K562 (cell line): Measurements from ENCODE around the gene GGA3. TPM values are rescaled to one million over a fixed set of nuclear protein-coding genes. Genes with fewer than 3 reads are reported as not detected.
A peak's percentile ranks its signal among the peaks of the same experiment; 100 is the strongest.

Experiments
- ATF6 ChIP-seq: sonication (generic); formaldehyde crosslinking; IDR thresholded peaks from 2 replicates; pipeline ENCODE4 v1.4.0; 2020; ENCODE audit warnings: mild to moderate bottlenecking, missing genetic modification reagents
- CBFA2T2 ChIP-seq: fragments of 450-650 bp; conservative IDR thresholded peaks from 2 replicates; pipeline ENCODE4 v1.6.1; 2017; ENCODE audit warnings: mild to moderate bottlenecking
- CEBPG ChIP-seq, 3 experiments: fragments of 200-800 bp in 1 of 3; sonication (Bioruptor generic) in 1 of 3; sonication (generic) in 1 of 3; formaldehyde crosslinking in 1 of 3; IDR thresholded peaks in 2 of 3; conservative IDR thresholded peaks in 1 of 3; 2 replicates each; pipeline versions ENCODE4 v1.6.1 to v1.8.0; 2016 to 2022; ENCODE audit warnings: missing compliant biosample characterization in 2 of 3, missing genetic modification characterization in 2 of 3, mild to moderate bottlenecking in 1 of 3, missing genetic modification reagents in 1 of 3
- CTBP1 ChIP-seq: fragments of 450-650 bp; IDR thresholded peaks from 2 replicates; pipeline ENCODE4 v1.6.1; 2016; ENCODE audit warnings: borderline replicate concordance
- ESRRA ChIP-seq: fragments of 450-650 bp; IDR thresholded peaks from 2 replicates; pipeline ENCODE4 v1.6.1; 2014; ENCODE audit warnings: low read depth, mild to moderate bottlenecking, moderate library complexity, borderline replicate concordance
- GABPA ChIP-seq: fragments of 200-800 bp; sonication (Bioruptor generic); conservative IDR thresholded peaks from 2 replicates; pipeline ENCODE4 v1.6.1; 2016; ENCODE audit warnings: low read depth, missing genetic modification characterization, missing compliant biosample characterization
- HMBOX1 ChIP-seq: sonication (generic); IDR thresholded peaks from 2 replicates; pipeline ENCODE4 v1.6.1; 2016
- MAFF ChIP-seq: IDR thresholded peaks from 2 replicates; pipeline ENCODE4 v1.6.1; 2012; ENCODE audit warnings: low read length, improper control_type of control experiment
- NFIC ChIP-seq: fragments of 450-650 bp; IDR thresholded peaks from 2 replicates; pipeline ENCODE4 v1.6.1; 2017; ENCODE audit warnings: mild to moderate bottlenecking, inconsistent platforms
- POLR2AphosphoS5 ChIP-seq: IDR thresholded peaks from 2 replicates; pipeline ENCODE4 v1.6.1; 2011; ENCODE audit warnings: mild to moderate bottlenecking, low read depth, low read length, moderate library complexity; ENCODE audit not compliant: control insufficient read depth, insufficient read depth
- RBM25 ChIP-seq: fragments of 200-400 bp; formaldehyde crosslinking; IDR thresholded peaks from 2 replicates; pipeline ENCODE4 v1.6.1; 2018; ENCODE audit warnings: low read length, low read depth, moderate library complexity; ENCODE audit not compliant: severe bottlenecking
- SMAD4 ChIP-seq: fragments of 250-450 bp; sonication (Bioruptor Pico); conservative IDR thresholded peaks from 2 replicates; pipeline ENCODE4 v1.8.0; 2021; ENCODE audit warnings: inconsistent platforms, mild to moderate bottlenecking, moderate library complexity
- TEAD4 ChIP-seq, 2 experiments: sonication (generic) in 1 of 2; formaldehyde crosslinking in 1 of 2; IDR thresholded peaks; 2 replicates each; pipeline versions ENCODE4 v1.6.1 to v1.8.0; 2012 to 2022; ENCODE audit warnings: borderline replicate concordance in 1 of 2, inconsistent platforms in 1 of 2, low read length in 1 of 2, mild to moderate bottlenecking in 1 of 2, missing genetic modification reagents in 1 of 2
- ZNF589 ChIP-seq: fragments of 200-800 bp; sonication (Bioruptor generic); IDR thresholded peaks from 2 replicates; pipeline ENCODE4 v1.6.1; 2016; ENCODE audit warnings: low read depth, missing genetic modification characterization, missing compliant biosample characterization
- polyA plus RNA-seq, 8 experiments: library from polyadenylated mRNA; depleted of rRNA in 4 of 8; stranded (reverse) in 5 of 8; unstranded in 3 of 8; fragments of >200 nt; fragmentation: Nextera tagmentation in 2 of 8; fragmentation: Illumina TruSeq in 1 of 8; extraction: Ambion mirVana in 2 of 8; extraction: Trizol in 1 of 8; gene quantifications; 2 replicates each; pipeline versions ENCODE4 v1.2.1 to v1.2.3, GENCODE V29; 2011 to 2014; ENCODE audit warnings: inconsistent platforms in 1 of 8, missing spikeins in 1 of 8
- total RNA-seq, 7 experiments: library from RNA; depleted of rRNA in 6 of 7; stranded (reverse); fragments of >200 nt in 6 of 7; fragmentation: Illumina TruSeq in 2 of 7; extraction: Trizol in 2 of 7; gene quantifications; 2 replicates each; pipeline versions ENCODE4 v1.2.1 to v1.2.3, GENCODE V29; 2011 to 2021; ENCODE audit warnings: low replicate concordance in 1 of 7

The GGA3 gene
- total and polyA plus RNA-seq, 9 of the 15 experiments (the other 6 are each of a cell fraction or from before 2014, with no cell fraction given): 5.7 to 64.9 (median 25.4) TPM

- TF ChIP-seq ESRRA (peak; percentile 8; the same call in 1 of the 2 replicates), CTBP1 (no peak), TEAD4 (IDR thresholded peaks at IDR 0.05; ENCODE audit: low read length) (peak; percentile 64; the same call in 1 of the 2 replicates), TEAD4 (CRISPR knock-in tag; IDR thresholded peaks at IDR 0.05; ENCODE audit: borderline replicate concordance) (no peak), HMBOX1 (0 out of 2 replicates have a peak, but pooled peaks have one; percentile 41), ATF6 (no peak), NFIC (0 out of 2 replicates have a peak, but pooled peaks have one; percentile 19), MAFF (no peak), CEBPG (CRISPR knock-in tag; IDR thresholded peaks at IDR 0.05) (0 out of 2 replicates have a peak, but pooled peaks have one; percentile 8), CEBPG (tag; conservative IDR thresholded peaks at IDR 0.05 in 1 of 2, IDR thresholded peaks at IDR 0.05 in 1 of 2) (no peak), SMAD4 (CRISPR knock-in tag) (0 out of 2 replicates have a peak, but pooled peaks have one; percentile 17), RBM25 (peak; percentile 38), GABPA (tag) (peak; percentile 74), CBFA2T2 (peak; percentile 55), ZNF589 (peak; percentile 37; the same call in 1 of the 2 replicates), POLR2AphosphoS5 (no peak)
These were observed 34.1 kb upstream of the GGA3 start (continued) for GRCh38 chr17:75295201-75296158.
